Measurements from ENCODE around the gene KIRREL2.
"Not testable (repeated sequence)": the region's sequence is repeated elsewhere in the genome, so short reads cannot be mapped to it uniquely, and the experiment has no call there.

KIRREL2 gene

DNA sequence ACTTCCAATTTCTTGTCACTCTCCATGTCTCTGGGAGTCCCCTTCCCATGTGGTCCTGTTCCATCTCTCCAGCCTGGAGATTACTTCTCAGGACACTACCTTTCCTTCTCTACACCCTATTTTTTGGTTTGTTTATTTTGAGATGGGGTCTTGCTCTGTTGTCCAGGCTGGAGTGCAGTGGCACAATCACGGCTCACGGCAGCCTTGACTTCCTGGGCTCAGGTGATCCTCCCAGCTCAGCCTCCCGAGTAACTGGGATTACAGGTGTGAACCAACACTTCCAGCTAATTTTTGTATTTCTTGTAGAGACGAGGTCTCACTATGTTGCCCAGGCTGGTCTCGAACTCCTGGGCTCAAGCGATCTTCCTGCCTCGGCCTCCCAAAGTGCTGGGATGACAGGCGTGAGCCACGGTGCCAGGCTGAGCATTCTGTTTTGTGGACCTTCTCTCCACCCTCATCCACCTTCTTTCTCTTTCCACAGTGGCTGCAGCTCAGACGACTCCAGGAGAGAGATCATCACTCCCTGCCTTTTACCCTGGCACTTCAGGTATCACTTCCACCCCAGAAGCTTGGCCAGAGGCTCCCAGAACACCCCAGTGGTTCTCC lies 46.3 kb downstream of the KIRREL2 start:
- Histone ChIP-seq H3K27ac (ENCODE audit: low read depth, low read length) (no peak overlapping the region; the same call in 1 of the 2 replicates), H3K4me1 (ENCODE audit: insufficient read depth, low read length) (peaks cover 18% of the 10 kb centered on the region), H3K36me3 (ENCODE audit: insufficient read depth, low read length) (peaks cover 5% of the 10 kb centered on the region; the same call in 1 of the 2 replicates), H3K9ac (ENCODE audit: low read depth, low read length) (peak overlapping the region; percentile 43; the same call in 1 of the 2 replicates), H3K4me3 (ENCODE audit: low read length) (peak overlapping the region; percentile 53), H3K27me3 (ENCODE audit: insufficient read depth, low read length) (peaks cover 7% of the 10 kb centered on the region; the same call in 1 of the 2 replicates), H3K9me3 (ENCODE audit: insufficient read depth, low read depth, low read length) (no peaks in the 10 kb centered on the region)
- WGBS: 81% methylated on average over 10 of the region's 10 CpGs

GRCh38 chr19:35903550-35904179 lies 47.0 kb downstream of the KIRREL2 start:
- H3K36me3 ChIP-seq (ENCODE audit: insufficient read depth, low read length): no peaks in the 10 kb centered on the region
- 2% methylated on average over 24 of the region's 24 CpGs for WGBS
- peak overlapping the region; percentile 53 for H3K4me3 ChIP-seq (ENCODE audit: low read length)
- peaks cover 7% of the 10 kb centered on the region; the same call in 1 of the 2 replicates for H3K27me3 ChIP-seq (ENCODE audit: insufficient read depth, low read length)
- peak overlapping the region; percentile 43; the same call in 1 of the 2 replicates for H3K9ac ChIP-seq (ENCODE audit: low read depth, low read length)
- H3K4me1 ChIP-seq (ENCODE audit: insufficient read depth, low read length): peaks cover 18% of the 10 kb centered on the region
- peak overlapping the region; percentile 37; the same call in 1 of the 2 replicates for H3K27ac ChIP-seq (ENCODE audit: low read depth, low read length)
- H3K9me3 ChIP-seq (ENCODE audit: insufficient read depth, low read depth, low read length): no peaks in the 10 kb centered on the region

DNA sequence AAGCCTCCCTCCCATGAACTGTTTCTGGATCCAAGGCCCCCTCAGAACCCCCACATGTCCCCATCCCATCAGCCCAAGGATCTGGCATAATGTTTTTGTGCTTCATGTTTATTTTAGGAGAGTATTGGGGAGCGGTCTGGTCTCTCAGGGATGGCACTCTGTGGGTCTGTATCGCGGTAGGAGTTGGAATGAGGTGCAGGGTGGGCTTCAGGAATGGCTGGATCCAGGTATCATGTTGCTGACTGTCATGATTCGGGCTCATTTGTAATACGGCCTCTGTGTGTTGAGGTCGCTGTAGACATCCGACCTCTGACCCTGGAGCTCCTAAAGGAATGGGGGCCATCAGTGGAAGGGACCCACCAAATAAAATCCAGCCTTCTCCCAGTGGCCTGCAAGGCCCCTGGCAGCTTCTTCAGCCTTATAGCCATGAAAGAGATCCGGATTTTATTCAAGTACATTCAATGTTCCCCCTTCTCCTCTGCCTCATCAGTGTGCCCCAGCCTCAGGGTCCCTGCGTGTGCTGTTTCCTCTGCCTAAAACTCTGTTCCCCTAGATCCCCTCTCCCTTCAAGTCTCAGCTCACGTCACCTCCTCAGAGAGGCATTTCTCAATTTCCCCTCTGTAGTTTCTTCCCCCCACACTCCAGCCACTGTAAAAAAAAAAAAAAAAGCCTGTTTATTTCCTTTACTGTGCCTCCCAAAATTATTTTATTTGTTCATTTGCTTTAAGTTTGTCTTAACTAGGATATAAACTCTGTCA lies 47.8 kb downstream of the KIRREL2 start:
- no peak overlapping the region for H3K27ac ChIP-seq (ENCODE audit: low read depth, low read length)
- no peaks in the 10 kb centered on the region for H3K9me3 ChIP-seq (ENCODE audit: insufficient read depth, low read depth, low read length)
- no peak overlapping the region for H3K4me3 ChIP-seq (ENCODE audit: low read length)
- H3K27me3 ChIP-seq (ENCODE audit: insufficient read depth, low read length): peaks cover 7% of the 10 kb centered on the region; the same call in 1 of the 2 replicates
- H3K9ac ChIP-seq (ENCODE audit: low read depth, low read length): no peak overlapping the region
- no peaks in the 10 kb centered on the region for H3K36me3 ChIP-seq (ENCODE audit: insufficient read depth, low read length)
- H3K4me1 ChIP-seq (ENCODE audit: insufficient read depth, low read length): peaks cover 18% of the 10 kb centered on the region
- WGBS: 91% methylated on average over 10 of the region's 10 CpGs

- Histone ChIP-seq H3K9ac (ENCODE audit: low read depth, low read length) (no peak overlapping the region), H3K4me1 (ENCODE audit: insufficient read depth, low read length) (peaks cover 18% of the 10 kb centered on the region), H3K36me3 (ENCODE audit: insufficient read depth, low read length) (no peaks in the 10 kb centered on the region), H3K9me3 (ENCODE audit: insufficient read depth, low read depth, low read length) (no peaks in the 10 kb centered on the region), H3K27me3 (ENCODE audit: insufficient read depth, low read length) (peaks cover 7% of the 10 kb centered on the region; the same call in 1 of the 2 replicates), H3K4me3 (ENCODE audit: low read length) (no peak overlapping the region), H3K27ac (ENCODE audit: low read depth, low read length) (no peak overlapping the region)
- 73% methylated on average over 5 of the region's 6 CpGs for WGBS
These were observed 48.5 kb downstream of the KIRREL2 start for GRCh38 chr19:35905178-35905727.

DNA sequence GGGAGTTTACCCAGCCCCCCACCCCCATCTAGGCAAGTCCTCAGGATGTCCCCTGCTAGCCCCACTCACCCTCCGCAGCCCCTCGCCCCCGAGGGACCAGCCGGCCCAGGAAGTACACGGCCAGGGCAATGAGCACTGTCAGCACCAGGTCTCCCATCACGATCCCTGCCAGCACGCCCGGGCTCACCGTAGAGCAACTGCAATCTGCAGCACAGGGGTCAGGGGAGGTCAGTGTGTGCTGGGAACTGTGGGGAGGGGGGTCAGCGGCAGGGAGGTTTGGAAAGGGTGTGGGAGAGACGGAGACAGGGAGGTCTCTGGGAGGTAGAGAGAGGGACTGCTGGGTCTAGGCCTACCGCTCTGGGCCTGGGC lies 50.6 kb downstream of the KIRREL2 start:
- 66% methylated on average over 12 of the region's 12 CpGs for WGBS

DNA sequence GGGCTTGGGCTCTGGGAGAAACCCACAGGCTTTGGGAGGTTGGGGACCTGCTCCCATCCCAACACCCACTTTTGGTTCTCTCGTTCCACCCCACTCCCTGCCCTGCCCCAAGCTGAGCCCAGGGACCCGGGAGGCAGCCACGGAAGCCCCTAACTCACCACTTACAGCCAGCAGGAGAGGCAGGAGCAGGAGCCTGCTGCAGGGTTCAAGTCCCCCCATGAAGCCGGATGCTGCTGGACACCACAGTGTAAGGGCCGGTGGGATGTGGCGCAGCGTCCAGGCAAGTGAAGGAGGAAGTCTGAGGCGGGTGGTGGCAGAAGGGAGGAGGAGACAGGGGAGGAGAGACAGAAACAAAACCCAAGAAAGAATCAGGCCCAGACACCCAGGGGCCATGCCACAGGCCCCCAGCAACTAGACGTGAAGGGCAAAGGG lies 51.3 kb downstream of the KIRREL2 start, which contains the start of gene TYROBP:
Gene TYROBP (minus strand): TSS at position 286 of the 432 bp plus-strand sequence. CDS start 67 bp downstream, at position 219.
- WGBS: 84% methylated on average over 9 of the region's 9 CpGs
- Histone ChIP-seq H3K36me3 (ENCODE audit: insufficient read depth, low read length) (no peaks in the 10 kb centered on the region), H3K27ac (ENCODE audit: low read depth, low read length) (no peak within 1 kb of the TSS)

More for the DNA sequence above, 50.6 kb downstream of the KIRREL2 start:
- Histone ChIP-seq H3K9me3 (ENCODE audit: insufficient read depth, low read depth, low read length) (no peaks in the 10 kb centered on the region), H3K9ac (ENCODE audit: low read depth, low read length) (no peak overlapping the region), H3K27ac (ENCODE audit: low read depth, low read length) (no peak overlapping the region), H3K27me3 (ENCODE audit: insufficient read depth, low read length) (peaks cover 7% of the 10 kb centered on the region; the same call in 1 of the 2 replicates), H3K4me3 (ENCODE audit: low read length) (no peak overlapping the region), H3K4me1 (ENCODE audit: insufficient read depth, low read length) (peaks cover 6% of the 10 kb centered on the region), H3K36me3 (ENCODE audit: insufficient read depth, low read length) (no peaks in the 10 kb centered on the region)

DNA sequence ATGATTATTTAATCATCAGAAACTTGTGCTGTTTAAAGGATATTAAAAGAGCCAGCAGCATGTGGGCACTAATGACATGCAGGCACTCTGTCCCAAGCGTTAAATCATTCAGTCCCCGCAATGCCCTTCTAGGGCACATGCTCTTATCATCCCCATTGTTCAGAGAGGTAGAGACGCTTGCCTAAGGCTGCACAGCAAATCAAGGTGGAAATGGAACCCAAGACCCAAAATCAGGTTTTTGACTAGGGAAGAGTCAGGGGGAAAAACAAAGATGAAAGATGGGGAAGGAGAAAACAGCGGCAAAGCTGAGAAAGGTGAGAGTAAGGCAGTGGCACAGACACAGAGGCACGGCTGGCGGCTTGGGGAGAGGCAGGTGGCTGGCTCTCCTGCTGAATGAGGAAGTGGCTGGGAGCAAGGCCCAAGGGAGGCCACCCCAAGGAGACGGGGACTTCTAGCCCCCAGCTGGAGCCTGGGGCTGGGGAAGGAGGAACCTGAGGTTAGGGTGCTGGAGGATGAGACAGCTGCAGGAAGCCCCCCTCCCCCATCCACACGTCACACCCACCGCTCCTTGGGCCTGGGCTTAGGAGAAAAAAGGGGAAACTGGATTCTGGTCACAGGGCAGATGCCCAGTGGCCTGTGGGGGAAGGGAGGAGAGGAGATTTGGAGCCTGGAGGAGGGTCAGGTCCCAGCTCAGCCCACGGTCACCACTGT lies 52.4 kb downstream of the KIRREL2 start:
- Histone ChIP-seq H3K9me3 (ENCODE audit: insufficient read depth, low read depth, low read length) (no peaks in the 10 kb centered on the region), H3K4me3 (ENCODE audit: low read length) (no peak overlapping the region), H3K4me1 (ENCODE audit: insufficient read depth, low read length) (peaks cover 5% of the 10 kb centered on the region; the same call in 1 of the 2 replicates), H3K36me3 (ENCODE audit: insufficient read depth, low read length) (no peaks in the 10 kb centered on the region), H3K9ac (ENCODE audit: low read depth, low read length) (no peak overlapping the region), H3K27me3 (ENCODE audit: insufficient read depth, low read length) (no peaks in the 10 kb centered on the region), H3K27ac (ENCODE audit: low read depth, low read length) (no peak overlapping the region)
- WGBS: 82% methylated on average over 9 of the region's 10 CpGs

More for the DNA sequence above, 51.3 kb downstream of the KIRREL2 start, which contains the start of gene TYROBP:
- Histone ChIP-seq H3K4me1 (ENCODE audit: insufficient read depth, low read length) (peaks cover 5% of the 10 kb centered on the region; the same call in 1 of the 2 replicates), H3K27me3 (ENCODE audit: insufficient read depth, low read length) (0 out of 2 replicates have a peak, but pooled peaks cover 3% of the 10 kb centered on the region), H3K9ac (ENCODE audit: low read depth, low read length) (no peak within 1 kb of the TSS), H3K4me3 (ENCODE audit: low read length) (no peak within 1 kb of the TSS), H3K9me3 (ENCODE audit: insufficient read depth, low read depth, low read length) (no peaks in the 10 kb centered on the region)

- Histone ChIP-seq H3K4me3 (ENCODE audit: low read length) (no peak overlapping the region), H3K4me1 (ENCODE audit: insufficient read depth, low read length) (peaks cover 5% of the 10 kb centered on the region; the same call in 1 of the 2 replicates), H3K9ac (ENCODE audit: low read depth, low read length) (no peak overlapping the region), H3K27me3 (ENCODE audit: insufficient read depth, low read length) (no peaks in the 10 kb centered on the region), H3K9me3 (ENCODE audit: insufficient read depth, low read depth, low read length) (no peaks in the 10 kb centered on the region), H3K36me3 (ENCODE audit: insufficient read depth, low read length) (no peaks in the 10 kb centered on the region), H3K27ac (ENCODE audit: low read depth, low read length) (no peak overlapping the region)
- WGBS: 83% methylated on average over 6 of the region's 6 CpGs
These were observed 52.9 kb downstream of the KIRREL2 start for GRCh38 chr19:35909684-35910035.

GRCh38 chr19:35910355-35910754 lies 53.6 kb downstream of the KIRREL2 start:
- not testable (repeated sequence) for H3K27ac ChIP-seq (ENCODE audit: low read depth, low read length); H3K9me3 ChIP-seq (ENCODE audit: insufficient read depth, low read depth, low read length); H3K27me3 ChIP-seq (ENCODE audit: insufficient read depth, low read length); H3K36me3 ChIP-seq (ENCODE audit: insufficient read depth, low read length); H3K9ac ChIP-seq (ENCODE audit: low read depth, low read length); H3K4me1 ChIP-seq (ENCODE audit: insufficient read depth, low read length); H3K4me3 ChIP-seq (ENCODE audit: low read length)
- 95% methylated on average over 12 of the region's 14 CpGs for WGBS

- Histone ChIP-seq H3K27me3 (ENCODE audit: insufficient read depth, low read length) (no peaks in the 10 kb centered on the region), H3K4me1 (ENCODE audit: insufficient read depth, low read length) (peaks cover 5% of the 10 kb centered on the region; the same call in 1 of the 2 replicates), H3K36me3 (ENCODE audit: insufficient read depth, low read length) (no peaks in the 10 kb centered on the region), H3K27ac (ENCODE audit: low read depth, low read length) (no peak overlapping the region), H3K4me3 (ENCODE audit: low read length) (no peak overlapping the region), H3K9me3 (ENCODE audit: insufficient read depth, low read depth, low read length) (no peaks in the 10 kb centered on the region), H3K9ac (ENCODE audit: low read depth, low read length) (no peak overlapping the region)
- WGBS: 69% methylated on average over 3 of the region's 3 CpGs
These were observed 54.5 kb downstream of the KIRREL2 start for GRCh38 chr19:35911173-35911572.

All from HUES64 (cell line).